Lung (tissue), 12 donors: Measurements from ENCODE around the gene MYORG. TPM values are rescaled to one million over a fixed set of nuclear protein-coding genes. Genes with fewer than 3 reads are reported as not detected.
"Not testable (repeated sequence)": the region's sequence is repeated elsewhere in the genome, so short reads cannot be mapped to it uniquely, and the experiment has no call there.

Source experiments
- ATAC-seq: fragments of 200-7000 bp; cut with Tn5 transposase; one replicate; pipeline ENCODE4 v1.9.1; 2020; ENCODE audit warnings: moderate number of reproducible peaks; ENCODE audit not compliant: insufficient read depth, low FRiP score
- DNase-seq, 3 donors: peaks; one replicate each; pipeline ENCODE4 v3.0.0-alpha.2; 2013 to 2017
- H3K27ac ChIP-seq, 2 donors: one replicate each; pipeline ENCODE4 v1.5.1; 2013; ENCODE audit warnings: mild to moderate bottlenecking in 2 of 2, moderate library complexity in 2 of 2, control low read depth in 1 of 2, inconsistent platforms in 1 of 2, low read depth in 1 of 2, low read length in 1 of 2
- H3K27me3 ChIP-seq, 3 donors: one replicate each; pipeline ENCODE4 v1.5.1; 2013; ENCODE audit warnings: low read length in 2 of 3; ENCODE audit not compliant: control insufficient read depth in 3 of 3, insufficient read depth in 3 of 3
- H3K36me3 ChIP-seq, 4 donors: one replicate each; pipeline ENCODE4 v1.5.1; 2013; ENCODE audit warnings: low read length in 4 of 4, mild to moderate bottlenecking in 1 of 4, moderate library complexity in 1 of 4; ENCODE audit not compliant: control insufficient read depth in 4 of 4, insufficient read depth in 4 of 4
- H3K4me1 ChIP-seq, 5 donors: one replicate each; pipeline ENCODE4 v1.5.1; 2013; ENCODE audit warnings: low read length in 5 of 5, mild to moderate bottlenecking in 2 of 5, moderate library complexity in 1 of 5; ENCODE audit not compliant: control insufficient read depth in 5 of 5, insufficient read depth in 5 of 5
- H3K4me3 ChIP-seq: one replicate; pipeline ENCODE4 v1.5.1; 2013; ENCODE audit warnings: mild to moderate bottlenecking, control low read depth, moderate library complexity
- H3K9ac ChIP-seq, 2 donors: one replicate each; pipeline ENCODE4 v1.5.1; 2013; ENCODE audit warnings: low read length in 2 of 2, control low read depth in 1 of 2; ENCODE audit not compliant: insufficient read depth in 1 of 2
- H3K9me3 ChIP-seq, 4 donors: one replicate each; pipeline ENCODE4 v1.5.1; 2013; ENCODE audit warnings: low read length in 3 of 4, mild to moderate bottlenecking in 1 of 4, moderate library complexity in 1 of 4; ENCODE audit not compliant: control insufficient read depth in 4 of 4, insufficient read depth in 3 of 4
- WGBS, 2 donors: extraction: QIAGEN DNeasy Blood & Tissue Kit; methylation state at CpG; one replicate each; pipeline ENCODE4 v1.1.7; 2013; 5-methylcytosine and 5-hydroxymethylcytosine counted together
- polyA plus RNA-seq, 2 donors: library from polyadenylated mRNA; stranded (reverse); fragments of 200-250 nt; gene quantifications; one replicate each; pipeline ENCODE4 v1.2.1, GENCODE V29; 2013
- total RNA-seq, 2 donors: library from RNA; depleted of rRNA in 1 of 2; stranded (reverse); fragments of >200 nt in 1 of 2; gene quantifications; one replicate each; pipeline ENCODE4 v1.2.1, GENCODE V29; 2014 to 2021
- TF ChIP-seq, protein P1 (sequence below): IDR thresholded peaks from 2 replicates; pipeline ENCODE4 v1.5.1; 2012; ENCODE audit warnings: mild to moderate bottlenecking; ENCODE audit errors: control extremely low read depth, extremely low read depth
- donor health status: control.
- donor health status: control.
- donor health status: Bipolar disorder and iron deficiency.
- donor health status: healthy.
- donor health status: DM: yes; HTN: yes; CAD: no.

MYORG gene
- total and polyA plus RNA-seq, 4 donors: 1.4 to 12.2 (median 4.9) TPM

DNA sequence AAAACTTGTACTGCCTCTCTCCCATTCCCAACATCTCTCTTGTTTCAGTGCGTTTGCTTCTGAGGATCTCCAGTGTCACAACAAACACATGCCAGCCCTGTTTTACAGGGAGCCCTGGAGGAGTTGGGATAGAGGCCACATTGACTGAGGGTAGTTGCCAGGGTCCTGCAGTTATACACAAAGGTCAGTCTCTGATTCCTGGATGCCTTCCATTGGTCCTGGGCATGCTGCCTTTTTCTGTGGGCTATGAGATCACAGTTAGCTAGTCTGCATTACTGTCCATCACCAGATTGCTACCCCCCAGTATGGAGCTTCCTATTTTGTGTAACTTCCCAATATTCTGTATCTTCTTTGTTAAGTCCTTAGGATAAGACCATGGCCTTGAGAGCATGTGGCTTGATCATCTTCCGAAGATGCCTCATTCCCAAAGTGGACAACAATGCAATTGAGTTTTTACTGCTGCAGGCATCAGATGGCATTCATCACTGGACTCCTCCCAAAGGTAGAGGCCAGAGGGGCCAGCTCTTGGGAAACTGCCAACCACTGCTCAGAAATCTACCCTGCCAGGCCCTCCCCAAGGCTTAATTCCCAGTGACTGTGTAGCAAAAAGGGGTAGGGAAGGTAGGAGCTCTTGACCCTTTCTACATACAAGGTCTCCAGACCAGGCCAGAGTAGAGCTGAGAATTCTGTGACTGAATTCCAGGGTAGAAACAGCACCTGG is 37.9 kb downstream of the MYORG start:
- ATAC-seq: no peak
- no peak overlapping the region for H3K27ac ChIP-seq
- TF ChIP-seq, protein P1, sequence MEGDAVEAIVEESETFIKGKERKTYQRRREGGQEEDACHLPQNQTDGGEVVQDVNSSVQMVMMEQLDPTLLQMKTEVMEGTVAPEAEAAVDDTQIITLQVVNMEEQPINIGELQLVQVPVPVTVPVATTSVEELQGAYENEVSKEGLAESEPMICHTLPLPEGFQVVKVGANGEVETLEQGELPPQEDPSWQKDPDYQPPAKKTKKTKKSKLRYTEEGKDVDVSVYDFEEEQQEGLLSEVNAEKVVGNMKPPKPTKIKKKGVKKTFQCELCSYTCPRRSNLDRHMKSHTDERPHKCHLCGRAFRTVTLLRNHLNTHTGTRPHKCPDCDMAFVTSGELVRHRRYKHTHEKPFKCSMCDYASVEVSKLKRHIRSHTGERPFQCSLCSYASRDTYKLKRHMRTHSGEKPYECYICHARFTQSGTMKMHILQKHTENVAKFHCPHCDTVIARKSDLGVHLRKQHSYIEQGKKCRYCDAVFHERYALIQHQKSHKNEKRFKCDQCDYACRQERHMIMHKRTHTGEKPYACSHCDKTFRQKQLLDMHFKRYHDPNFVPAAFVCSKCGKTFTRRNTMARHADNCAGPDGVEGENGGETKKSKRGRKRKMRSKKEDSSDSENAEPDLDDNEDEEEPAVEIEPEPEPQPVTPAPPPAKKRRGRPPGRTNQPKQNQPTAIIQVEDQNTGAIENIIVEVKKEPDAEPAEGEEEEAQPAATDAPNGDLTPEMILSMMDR: no peak
- 90 to 96% methylated on average over 2 of the region's 2 CpGs for WGBS, 2 donors
- no peak overlapping the region for H3K9ac ChIP-seq
- H3K9me3 ChIP-seq: no peaks in the 10 kb centered on the region
- peaks cover 9 to 27% (median 18%) of the 10 kb centered on the region in 4 donors for H3K36me3 ChIP-seq
- DNase-seq: no peak
- H3K4me3 ChIP-seq: no peak overlapping the region
- H3K4me1 ChIP-seq: peaks cover 0 to 5% (median 0%) of the 10 kb centered on the region in 5 donors
- H3K27me3 ChIP-seq: no peaks in the 10 kb centered on the region

DNA sequence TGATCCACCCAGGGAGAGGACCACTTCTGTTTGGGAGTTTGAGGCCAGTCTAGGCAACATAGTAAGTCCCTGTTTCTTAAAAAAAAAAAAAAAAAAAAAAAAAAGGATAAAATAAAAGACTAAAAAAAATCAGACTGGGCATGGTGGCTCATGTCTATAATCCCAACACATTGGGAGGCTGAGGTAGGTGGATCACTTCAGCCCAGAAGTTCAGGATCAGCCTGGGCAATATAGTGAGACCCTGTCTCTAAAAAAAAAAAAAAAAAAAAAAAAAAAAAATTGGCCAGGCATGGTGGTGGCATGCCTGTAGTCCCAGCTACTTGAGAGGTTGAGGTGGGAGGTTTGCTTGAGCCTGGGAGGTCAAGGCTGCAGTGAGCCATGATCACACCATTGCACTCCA is 38.6 kb downstream of the MYORG start:
- not testable (repeated sequence) for ATAC-seq, H3K4me3 ChIP-seq, H3K9ac ChIP-seq, H3K9me3 ChIP-seq, DNase-seq, H3K4me1 ChIP-seq, H3K27me3 ChIP-seq, H3K27ac ChIP-seq
- H3K36me3 ChIP-seq: peaks cover 8 to 25% (median 15%) of the 10 kb centered on the region in 4 donors

DNA sequence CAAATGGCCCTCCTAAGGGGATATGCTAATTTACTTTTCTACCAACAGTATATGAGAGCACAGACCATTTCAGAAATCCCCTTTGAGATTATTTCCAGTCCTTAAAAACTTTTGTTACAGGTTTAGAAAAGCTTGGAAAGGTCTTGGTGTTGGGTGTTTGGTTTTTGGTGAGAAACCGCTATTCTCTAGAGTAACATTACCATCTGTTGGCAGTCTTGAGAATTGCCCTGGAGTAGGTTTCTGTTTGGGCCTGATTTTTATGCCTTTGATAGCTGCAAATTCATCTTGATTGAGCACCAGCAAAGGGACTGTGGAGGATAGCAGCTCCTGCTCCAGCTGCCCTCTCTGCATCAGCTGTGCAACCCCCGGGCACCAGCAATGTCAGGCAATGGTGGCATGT is 39.3 kb downstream of the MYORG start:
- no peak for ATAC-seq
- 58 to 98% methylated on average over 2 of the region's 2 CpGs for WGBS, 2 donors
- H3K9me3 ChIP-seq: no peaks in the 10 kb centered on the region

DNA sequence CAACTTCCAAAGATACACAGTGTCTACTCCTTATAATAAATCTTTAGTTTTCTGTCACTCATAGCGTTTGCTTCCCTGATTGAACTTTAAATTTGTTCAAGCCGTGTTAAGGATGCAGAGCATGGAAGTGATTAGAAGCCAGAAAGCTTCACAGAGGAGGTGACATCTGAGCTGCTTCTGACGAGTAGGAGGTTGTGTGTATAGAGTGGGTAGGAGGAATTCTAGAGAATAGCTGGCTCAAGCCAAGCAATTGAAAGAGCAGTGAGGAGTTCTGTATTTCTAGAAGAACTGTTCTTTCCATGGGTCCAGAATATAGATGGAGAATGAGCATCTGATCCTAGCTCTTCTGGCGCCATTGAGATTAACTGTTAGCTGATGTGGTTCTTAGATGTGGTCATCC is 41.3 kb downstream of the MYORG start:
- H3K9me3 ChIP-seq: no peaks in the 10 kb centered on the region
- peaks cover 3 to 19% (median 9%) of the 10 kb centered on the region in 4 donors for H3K36me3 ChIP-seq
- no peaks in the 10 kb centered on the region for H3K27me3 ChIP-seq
- ATAC-seq (no peak), DNase-seq (no peak)
- 86 to 91% methylated on average over 4 of the region's 4 CpGs for WGBS, 2 donors
- TF ChIP-seq, protein P1: no peak
- no peaks in the 10 kb centered on the region for H3K4me1 ChIP-seq
- H3K27ac ChIP-seq: no peak overlapping the region
- no peak overlapping the region for H3K9ac ChIP-seq
- H3K4me3 ChIP-seq: no peak overlapping the region

More for the DNA sequence above, 39.3 kb downstream of the MYORG start:
- TF ChIP-seq, protein P1: no peak
- H3K4me1 ChIP-seq: no peaks in the 10 kb centered on the region
- no peak overlapping the region for H3K9ac ChIP-seq
- no peak overlapping the region for H3K4me3 ChIP-seq
- H3K27me3 ChIP-seq: no peaks in the 10 kb centered on the region
- no peak overlapping the region for H3K27ac ChIP-seq
- no peak for DNase-seq
- peaks cover 6 to 27% (median 13%) of the 10 kb centered on the region in 4 donors for H3K36me3 ChIP-seq
